Activated T-cell treated with anti-CD3 and anti-CD28 coated beads, Interleukin-2, amount 50 U/mL, for 48 hours (primary cell): ENCODE measurements around the gene PARP4.
"Not testable (repeated sequence)": the region's sequence is repeated elsewhere in the genome, so short reads cannot be mapped to it uniquely, and the experiment has no call there.

ENCODE experiments used
- DNase-seq, 2 experiments: peaks; one replicate each; pipeline ENCODE4 v3.0.0-alpha.2; 2020

The PARP4 gene

DNA sequence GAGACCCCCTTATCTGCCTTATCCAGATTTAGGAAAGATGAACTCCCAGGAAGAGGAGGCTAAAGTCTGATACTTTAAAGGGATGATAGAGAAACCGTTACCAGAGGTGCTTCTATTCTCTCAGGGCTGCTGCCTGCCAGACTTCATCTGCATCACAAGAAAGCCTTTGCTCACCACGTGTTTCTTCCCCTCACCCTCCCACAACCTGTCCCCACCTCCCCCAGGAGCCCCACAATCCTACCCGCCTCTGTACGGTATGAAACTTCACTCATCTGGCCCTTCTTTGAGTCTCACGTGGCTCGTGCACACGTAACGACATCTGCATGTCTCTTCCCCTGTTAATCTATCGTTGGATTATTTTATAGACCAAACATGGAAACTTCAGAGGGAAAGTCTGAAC lies 67.7 kb downstream of the PARP4 start:
- not testable (repeated sequence) for DNase-seq

DNA sequence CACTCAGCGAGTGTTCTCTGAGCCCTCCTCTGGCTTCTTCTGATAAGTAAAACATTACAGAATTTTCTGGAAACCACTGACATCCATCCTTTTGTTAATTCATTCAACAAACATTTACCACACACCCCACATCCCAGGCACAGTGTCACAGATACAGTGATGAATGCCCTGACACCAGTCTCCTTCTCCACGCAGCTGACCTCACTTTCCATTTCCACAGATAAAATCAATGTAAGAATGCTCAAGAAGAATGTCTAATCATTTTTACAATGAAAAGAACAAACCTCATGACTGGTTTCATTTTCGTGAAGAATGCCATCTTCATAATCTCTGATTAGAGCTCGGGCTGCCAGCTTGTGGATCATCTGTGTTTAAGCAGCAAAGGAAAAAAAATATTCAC lies 69.2 kb downstream of the PARP4 start:
- no peak for DNase-seq

DNA sequence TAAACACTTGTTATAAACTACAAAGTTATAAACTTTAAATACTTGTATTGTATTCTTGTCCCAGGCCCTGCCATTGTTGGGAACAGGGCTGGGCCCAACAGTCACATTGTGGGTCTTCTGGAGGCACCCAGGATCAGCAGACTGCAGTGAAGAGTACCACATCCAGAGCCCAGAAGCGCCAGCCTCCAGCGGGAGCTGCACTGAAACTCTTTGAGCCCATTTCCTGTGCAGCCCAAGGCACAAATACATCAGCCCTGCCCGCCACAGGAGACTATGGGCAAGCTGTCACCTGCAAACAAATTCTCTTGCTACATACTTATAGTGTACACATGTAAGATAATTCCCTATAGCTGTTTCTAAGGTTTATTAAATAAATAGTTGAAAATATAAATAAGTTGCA lies 86.5 kb downstream of the PARP4 start:
- DNase-seq = not testable (repeated sequence)

DNA sequence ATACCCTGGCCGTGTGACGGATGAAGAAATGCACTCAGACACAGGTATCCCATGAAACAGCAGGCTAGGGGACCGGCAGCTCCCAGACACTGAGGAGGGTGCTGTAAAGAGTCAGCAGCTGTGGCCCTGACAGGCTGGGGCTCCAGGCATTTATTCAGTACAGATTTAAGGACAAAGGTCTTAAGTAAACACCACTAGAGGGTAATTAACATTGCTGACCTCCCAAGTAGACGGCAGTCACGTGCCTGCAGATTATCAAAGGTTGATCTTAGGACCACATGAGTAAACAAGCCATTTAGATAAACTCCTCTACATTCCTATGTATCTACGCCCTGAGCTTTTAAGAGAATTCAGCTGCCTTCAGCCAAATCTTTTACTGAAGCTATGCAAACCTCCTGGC lies 92.9 kb downstream of the PARP4 start:
- not testable (repeated sequence) for DNase-seq

DNA sequence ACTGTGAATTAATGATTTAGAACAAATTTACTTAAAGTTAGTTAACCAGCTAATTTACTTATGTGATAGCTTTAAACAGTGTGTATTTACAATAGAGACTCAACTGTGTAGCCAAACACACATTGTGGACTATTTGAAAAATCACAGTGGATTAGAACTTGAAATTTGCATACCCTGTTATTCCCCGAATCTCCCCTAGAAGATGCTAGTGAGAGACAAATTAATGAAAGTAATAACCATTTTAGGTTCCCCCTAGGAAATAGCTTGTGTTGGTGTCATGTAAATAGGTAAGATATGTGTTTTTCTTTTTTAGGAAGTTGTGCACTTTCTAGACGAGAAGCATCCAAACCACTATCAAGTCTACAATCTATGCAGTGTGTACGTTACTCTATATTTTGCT lies 104.7 kb downstream of the PARP4 start:
- DNase-seq = no peak

DNA sequence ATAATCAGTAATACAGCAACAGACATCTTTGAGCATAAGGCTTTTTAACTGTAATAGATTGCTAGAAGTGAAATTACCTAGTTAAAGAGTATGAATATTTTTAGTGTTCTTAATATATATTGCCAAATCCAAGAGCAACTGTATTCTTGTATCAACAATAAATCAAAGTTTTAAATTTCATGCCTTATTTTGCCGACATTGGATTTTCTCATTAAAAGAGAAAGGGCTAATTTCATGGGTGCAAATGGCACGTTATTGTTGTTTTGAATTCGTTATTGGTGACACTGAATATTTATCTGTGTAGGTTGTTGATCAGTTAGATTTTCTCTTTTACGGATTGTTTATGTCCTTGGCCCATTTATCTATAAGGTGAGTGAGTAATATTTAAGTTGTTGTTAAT lies 106.1 kb downstream of the PARP4 start:
- DNase-seq = no peak

DNA sequence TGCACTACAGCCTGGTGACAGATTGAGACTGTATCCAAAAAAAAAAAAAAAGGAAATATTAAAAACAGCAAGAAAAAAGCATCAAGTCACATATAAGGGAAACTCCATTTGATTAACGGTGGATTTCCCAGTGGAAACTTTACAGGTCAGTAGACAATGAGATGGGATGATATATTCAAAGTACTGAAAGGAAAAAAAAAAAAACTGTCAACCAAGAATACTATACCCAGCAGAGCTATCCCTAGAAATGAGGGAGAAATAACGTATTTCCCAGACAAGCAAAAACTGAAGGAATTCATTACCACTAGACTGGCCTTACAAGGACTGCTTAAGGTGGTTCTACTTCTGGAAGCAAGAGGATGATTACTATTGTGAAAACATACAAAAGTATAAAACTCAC lies 115.8 kb downstream of the PARP4 start:
- no peak for DNase-seq

DNA sequence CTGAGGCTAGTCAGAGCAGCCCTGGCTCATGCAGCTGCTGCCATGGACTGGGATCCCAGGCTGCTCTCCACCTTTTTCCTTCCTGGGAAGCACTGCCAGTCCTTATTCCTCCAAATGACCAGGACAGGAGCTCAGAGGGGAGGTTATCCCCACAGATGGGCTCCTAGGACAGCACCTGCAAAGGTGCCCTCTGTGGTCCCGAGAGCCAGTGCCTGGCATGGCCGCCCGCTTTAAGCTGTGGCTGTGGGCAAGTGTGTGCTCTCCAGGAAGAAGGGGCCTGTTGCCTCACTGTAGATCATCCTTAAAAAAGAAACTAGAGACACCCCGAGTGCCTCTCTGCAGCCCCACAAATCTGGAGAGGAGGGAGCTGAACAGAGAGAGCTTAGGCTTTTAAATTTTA lies 119.6 kb downstream of the PARP4 start:
- DNase-seq = no peak

DNA sequence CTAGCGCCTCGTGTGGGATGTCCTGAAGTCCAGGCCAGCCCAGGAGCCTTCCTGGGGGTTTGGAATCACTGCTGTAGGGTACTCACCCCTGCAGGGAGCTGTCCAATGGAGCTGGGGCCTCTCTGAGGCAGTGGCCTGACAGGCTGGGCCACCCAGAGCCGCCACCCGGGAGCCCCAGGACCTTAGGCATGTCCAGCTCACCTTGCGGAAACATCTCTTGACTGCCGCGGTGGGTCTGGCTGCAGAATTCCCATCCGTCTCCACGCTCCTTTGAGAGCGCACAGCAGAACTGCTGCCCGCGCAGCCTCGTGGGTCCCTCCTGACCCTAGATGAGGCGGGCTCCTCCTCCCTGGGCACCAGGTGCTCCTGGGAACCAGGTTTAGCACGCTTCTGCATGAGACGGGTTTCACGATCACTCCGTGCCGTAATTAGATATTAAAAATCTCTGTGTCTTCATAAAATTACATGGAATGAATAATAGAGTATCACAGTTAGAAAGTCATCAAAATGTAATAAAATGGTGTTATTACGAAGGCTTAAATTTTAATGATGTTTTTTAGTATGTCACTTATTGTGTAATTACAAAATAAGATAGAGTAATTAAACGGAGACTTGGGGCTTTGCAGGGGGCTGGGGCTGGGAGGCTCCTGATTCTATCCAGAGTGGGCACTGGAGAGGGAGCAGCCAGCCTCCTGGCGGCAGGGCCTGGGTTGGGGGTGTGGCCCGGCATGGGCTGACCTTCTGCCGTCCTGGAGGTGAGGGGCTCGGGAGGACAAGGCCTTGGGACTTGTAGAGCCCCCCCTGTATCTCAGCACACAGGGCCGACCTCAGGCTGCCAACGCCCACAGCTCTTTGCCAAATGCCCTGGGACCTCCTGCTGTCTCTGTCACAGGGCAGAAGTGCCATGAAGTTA lies 120.6 kb downstream of the PARP4 start:
- DNase-seq = not testable (repeated sequence)

DNA sequence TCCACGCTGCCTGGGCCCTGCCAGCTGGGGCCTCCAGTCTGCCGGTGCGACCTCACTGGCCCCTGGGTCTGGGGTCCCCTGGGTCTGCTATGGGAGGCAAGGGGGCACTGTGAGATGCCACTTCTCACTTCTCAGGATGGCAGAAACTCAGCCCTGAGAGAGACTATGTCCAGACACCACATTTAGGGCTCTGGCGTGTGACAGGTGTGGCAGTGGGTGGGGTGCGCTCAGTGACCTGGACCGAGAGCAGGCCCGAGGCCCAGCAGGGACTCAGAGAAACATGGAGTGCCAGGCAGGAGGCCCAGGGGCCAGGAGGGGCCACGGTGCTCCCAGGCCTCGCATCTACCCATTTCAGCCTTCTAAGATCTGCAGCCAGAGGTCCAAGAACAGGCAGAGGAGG lies 121.8 kb downstream of the PARP4 start:
- not testable (repeated sequence) for DNase-seq

DNA sequence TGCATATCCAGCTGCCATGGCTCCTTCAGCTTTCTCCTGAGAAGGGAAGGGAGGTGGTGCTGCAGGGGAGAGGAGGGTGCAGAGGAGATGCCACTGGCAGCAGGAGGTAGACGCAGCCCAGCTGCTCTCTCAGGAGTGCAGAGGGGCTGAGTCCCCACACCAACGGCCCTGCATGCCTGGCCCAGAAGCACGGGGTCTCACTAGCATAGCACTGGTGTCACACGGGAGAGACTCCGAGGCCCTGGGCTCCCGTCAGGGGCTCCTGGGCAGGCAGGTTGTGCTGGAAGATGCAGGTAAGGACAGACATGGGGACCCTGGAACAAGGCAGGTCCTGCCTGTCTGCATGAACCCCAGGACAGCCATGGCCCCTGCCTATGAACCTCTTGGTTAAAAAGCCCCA lies 123.1 kb downstream of the PARP4 start:
- no peak for DNase-seq

DNA sequence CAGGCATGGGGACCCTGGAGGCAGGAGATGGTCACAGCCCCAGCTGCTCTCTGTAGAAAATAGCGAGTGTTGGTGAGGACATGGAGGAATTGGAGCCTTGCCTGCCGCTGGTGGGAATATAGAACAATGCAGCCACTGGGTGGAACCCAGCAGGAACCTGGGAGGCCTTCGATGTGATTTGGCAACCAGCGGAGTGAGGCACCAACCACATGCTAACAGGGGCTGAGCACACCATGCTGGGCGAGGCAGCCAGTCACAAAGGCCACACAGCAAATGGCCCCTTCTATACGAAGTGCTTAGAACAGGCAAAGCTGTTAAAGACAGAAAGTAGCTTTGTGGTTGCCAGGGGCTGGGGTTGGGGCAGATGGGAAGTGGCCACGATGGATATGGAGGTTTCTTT lies 123.8 kb downstream of the PARP4 start:
- DNase-seq = not testable (repeated sequence)

DNA sequence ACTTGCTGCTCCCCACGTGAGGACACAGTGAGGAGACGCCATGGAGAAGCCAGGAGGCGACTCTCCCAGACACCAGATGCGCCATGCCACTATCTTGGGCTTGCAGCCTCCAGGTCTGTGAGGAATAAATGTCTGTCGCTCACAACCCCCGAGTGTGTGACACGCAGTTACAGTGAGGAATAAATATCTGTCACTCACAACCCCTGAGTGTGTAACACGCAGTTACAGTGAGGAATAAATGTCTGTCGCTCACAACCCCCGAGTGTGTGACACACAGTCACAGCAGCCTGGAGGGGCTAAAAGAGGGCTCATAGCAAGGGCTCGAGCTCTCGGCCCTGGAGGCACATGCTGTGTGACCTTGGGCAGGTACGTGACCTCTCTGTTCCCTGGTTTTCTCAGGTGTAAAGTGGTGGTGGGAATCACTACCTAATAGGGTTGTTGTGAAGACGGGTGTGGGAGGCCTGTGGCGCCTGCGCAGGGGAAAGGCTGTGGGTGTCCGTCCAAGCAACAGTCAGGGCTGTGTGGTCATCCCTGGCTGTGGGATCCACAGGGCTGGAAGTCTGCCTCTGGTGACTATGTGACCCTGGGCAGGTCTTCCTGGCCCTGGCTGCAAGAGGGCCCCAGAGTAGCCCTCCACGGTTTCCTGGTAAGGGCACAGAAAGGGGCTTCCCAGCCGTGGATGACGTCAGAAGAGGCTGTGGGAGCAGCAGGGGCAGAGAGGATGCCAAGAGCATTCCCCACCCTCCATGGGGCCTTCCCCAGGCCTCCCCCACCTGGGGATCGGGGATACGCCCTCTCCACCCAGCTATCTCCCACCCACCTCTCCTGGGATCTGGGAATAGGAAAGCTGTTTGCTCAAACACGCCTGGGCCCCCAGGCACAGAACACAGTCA lies 125.5 kb downstream of the PARP4 start:
- no peak for DNase-seq

DNA sequence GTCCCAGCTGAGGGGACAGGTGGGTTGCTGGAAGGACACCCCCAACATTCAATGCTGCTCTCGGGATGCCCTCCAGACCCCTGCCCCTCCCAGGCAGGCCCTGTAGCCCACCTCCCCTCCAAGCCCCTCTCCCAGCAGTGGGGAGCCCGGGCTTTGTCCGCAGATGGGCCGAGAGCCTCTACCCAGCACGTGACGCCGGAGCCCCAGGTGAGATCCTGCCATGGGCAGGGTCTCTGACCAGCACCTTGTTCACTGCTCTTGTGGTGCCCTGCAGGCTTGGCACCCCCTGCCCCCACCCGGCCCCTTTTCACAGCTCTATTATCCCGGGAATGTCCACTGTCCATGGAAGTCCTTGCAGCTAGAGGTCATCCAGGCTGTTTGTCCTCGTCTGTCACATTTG lies 126.7 kb downstream of the PARP4 start:
- DNase-seq = no peak

DNA sequence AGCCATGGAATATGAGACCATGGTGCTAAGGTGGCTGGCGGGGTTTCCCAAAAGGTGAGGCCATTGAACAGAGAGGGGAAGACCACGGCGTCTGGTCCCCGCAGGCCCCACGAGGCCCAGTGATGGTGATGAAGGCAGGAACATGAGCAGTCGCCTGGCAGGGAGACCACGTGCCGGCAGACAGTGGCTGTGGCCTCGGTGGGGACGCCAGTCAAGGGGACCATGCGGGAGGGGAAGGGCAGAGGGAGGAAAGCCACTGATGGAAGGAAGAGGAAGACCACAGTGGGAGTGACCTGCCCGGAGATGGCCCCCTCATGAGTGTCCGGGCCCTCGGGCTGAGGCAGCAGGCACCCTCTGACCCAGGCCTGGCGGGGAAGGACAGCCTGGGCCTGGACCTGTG lies 127.6 kb downstream of the PARP4 start:
- DNase-seq = not testable (repeated sequence)

DNA sequence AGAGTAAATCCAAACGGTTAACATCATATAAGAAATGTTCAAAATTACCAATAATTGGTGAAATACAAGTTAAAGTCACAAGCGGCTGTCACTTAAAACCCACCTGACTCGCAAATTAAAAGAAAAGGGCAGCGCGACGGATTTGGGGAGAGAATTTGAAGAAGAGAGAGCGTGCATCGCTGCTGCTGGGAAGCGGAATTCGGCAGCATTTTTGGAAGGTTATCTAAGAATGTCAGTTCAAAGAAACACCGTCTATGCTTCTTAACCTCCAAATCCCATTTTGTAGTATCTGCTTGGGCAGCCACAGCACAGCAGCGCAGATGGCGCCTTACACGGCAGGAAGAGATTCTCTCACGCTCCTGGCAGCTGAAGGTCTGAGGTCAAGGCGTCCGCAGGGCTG lies 128.5 kb downstream of the PARP4 start:
- not testable (repeated sequence) for DNase-seq

DNA sequence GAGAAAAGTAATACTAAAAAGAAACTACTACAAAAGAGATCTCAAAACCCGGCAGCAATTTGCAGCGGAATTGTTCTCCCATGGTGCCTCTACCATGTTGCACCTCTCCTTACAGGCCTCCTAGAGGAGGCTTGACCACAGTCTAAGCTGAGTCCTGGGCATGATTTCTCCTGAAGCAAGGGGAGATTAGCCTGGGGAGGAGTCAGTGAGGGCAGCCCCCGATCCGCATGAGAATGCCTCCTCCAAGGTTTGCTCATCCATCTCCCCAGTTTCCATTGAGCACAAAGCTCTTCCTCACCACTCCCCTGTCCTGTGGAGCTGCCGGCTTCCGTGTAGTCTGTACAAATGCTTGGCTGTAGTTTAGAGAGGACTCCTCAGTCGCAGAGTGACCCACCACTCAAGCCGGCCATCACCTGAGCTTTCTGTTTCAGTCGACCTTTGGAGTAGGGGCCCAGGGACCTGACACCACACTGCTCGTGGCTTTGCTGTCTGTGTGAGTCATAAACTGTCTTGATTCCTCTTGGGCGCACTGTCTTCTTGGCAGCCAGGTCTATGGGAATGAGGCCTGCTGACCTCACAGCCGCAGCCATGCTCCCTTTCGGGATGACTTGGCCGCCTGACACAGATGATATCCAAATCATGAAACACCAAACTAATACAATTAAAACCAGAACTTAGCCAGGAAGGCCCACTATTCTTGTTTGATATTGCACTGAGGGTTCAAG lies 130.9 kb downstream of the PARP4 start:
- no peak for DNase-seq

DNA sequence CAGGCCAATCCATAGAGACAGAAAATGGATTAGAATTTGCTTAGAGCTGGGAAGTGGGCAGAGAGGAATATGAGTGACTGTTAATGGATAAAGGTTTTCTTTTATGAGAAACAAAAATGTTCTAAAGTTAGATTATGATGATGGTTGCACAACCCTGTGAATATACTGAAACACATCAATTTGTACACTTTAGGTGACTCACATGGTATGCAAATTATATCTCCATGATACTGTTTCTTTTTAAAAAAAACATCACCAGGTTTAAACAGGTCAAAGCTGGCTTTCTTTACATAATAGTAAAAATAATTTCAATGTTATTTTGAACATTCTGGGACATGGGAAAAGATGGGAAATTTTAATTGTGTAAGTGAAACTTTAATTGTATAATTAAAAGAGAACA lies 131.7 kb downstream of the PARP4 start:
- not testable (repeated sequence) for DNase-seq

DNA sequence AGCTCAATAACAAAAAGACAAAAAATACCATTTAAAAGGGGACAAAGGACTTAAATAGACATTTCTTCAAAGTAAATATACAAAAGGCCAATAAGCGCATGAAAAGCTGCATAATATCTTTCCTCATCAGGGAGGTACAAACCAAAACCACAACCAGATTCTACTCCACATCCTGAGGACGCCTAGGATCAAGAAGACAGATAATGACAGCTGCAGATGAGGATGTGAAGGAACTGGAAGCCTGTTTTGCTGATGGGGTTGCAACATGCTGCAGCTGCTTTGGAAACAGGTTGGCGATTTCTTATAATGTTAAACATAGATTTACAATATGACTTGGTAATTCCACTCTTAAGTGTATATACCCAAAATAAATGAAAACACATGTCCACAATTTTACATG lies 132.4 kb downstream of the PARP4 start:
- DNase-seq = not testable (repeated sequence)

DNA sequence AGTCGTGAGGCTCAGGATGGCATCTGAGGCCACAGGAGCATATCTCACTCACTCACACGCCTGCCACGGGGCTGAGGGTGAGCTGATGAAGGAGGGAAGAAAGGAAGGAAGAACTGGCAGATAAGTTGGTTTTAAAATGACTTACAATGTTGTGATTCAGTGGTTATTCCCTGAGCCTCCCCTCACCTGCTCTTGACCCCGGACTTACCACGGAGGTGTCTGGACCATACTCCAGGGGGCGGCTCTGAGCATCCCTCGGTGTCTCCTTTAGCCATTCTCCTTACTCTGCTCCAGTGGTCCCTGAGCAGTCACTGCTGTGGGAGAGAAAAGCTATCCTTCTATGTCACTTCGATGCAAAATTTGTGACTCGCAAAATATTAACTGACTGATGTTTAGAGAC lies 141.3 kb downstream of the PARP4 start:
- DNase-seq = not testable (repeated sequence)
